ENCODE measurements around the gene ABCD1. TPM values are rescaled to one million over a fixed set of nuclear protein-coding genes. Genes with fewer than 3 reads are reported as not detected.
A peak's percentile ranks its signal among the peaks of the same experiment; 100 is the strongest.

The ABCD1 gene
- total RNA-seq, 1 experiment from 2014 or later = 9.1 TPM

- no peak overlapping the region for H3K4me3 Mint-ChIP-seq
- H3K27me3 Mint-ChIP-seq (ENCODE audit: low read depth) = no peaks in the 10 kb centered on the region; the same call in 1 of the 2 replicates
- peaks cover 11% of the 10 kb centered on the region for H3K36me3 Mint-ChIP-seq
- DNase-seq (ENCODE audit: low spot score) (no peak), ATAC-seq (no peak)
- H3K4me1 Mint-ChIP-seq = peaks cover 12% of the 10 kb centered on the region
- CTCF ChIA-PET = no interaction called here
- H3K27ac Mint-ChIP-seq = no peak overlapping the region
- H3K9me3 Mint-ChIP-seq = peaks cover 13% of the 10 kb centered on the region
- TF ChIP-seq CBFB (CRISPR knock-in tag; IDR thresholded peaks at IDR 0.05; ENCODE audit: low read depth) = no peak
- TF ChIP-seq ZMAT4 (CRISPR knock-in tag; IDR thresholded peaks at IDR 0.05) = no peak
- TF ChIP-seq ZNF317 (CRISPR knock-in tag; IDR thresholded peaks at IDR 0.05; ENCODE audit: borderline replicate concordance, low read depth) = no peak
- no peak for TF ChIP-seq SMAD3 (CRISPR knock-in tag; IDR thresholded peaks at IDR 0.05; ENCODE audit: borderline replicate concordance)
- TF ChIP-seq E2F1 (CRISPR knock-in tag; IDR thresholded peaks at IDR 0.05) = no peak
- no peak for TF ChIP-seq NFATC4 (CRISPR knock-in tag; IDR thresholded peaks at IDR 0.05)
- POLR2A ChIA-PET = no interaction called here
Observed at GRCh38 chrX:153732401-153732800, 7.7 kb downstream of the ABCD1 start.

GRCh38 chrX:153733651-153734240, 9.1 kb downstream of the ABCD1 start:
- POLR2A ChIA-PET = interaction anchor here (0.6 kb wide), 1 partner anchor 1614 kb away, joined by 3 read pairs; no protein-coding TSS in a partner anchor
- TF ChIP-seq PRDM15 (CRISPR knock-in tag; IDR thresholded peaks at IDR 0.05) (no peak), ZNF138 (CRISPR knock-in tag; conservative IDR thresholded peaks at IDR 0.05) (no peak), SMAD4 (CRISPR knock-in tag; IDR thresholded peaks at IDR 0.05) (no peak), GTF2I (CRISPR knock-in tag; conservative IDR thresholded peaks at IDR 0.05) (no peak), TP53 (CRISPR knock-in tag; IDR thresholded peaks at IDR 0.05) (no peak)
- Mint-ChIP-seq H3K4me3 (no peak overlapping the region), H3K36me3 (peaks cover 11% of the 10 kb centered on the region), H3K27me3 (ENCODE audit: low read depth) (no peaks in the 10 kb centered on the region; the same call in 1 of the 2 replicates), H3K27ac (no peak overlapping the region), H3K4me1 (peaks cover 7% of the 10 kb centered on the region), H3K9me3 (peaks cover 13% of the 10 kb centered on the region)
- no peak for ATAC-seq
- no peak for DNase-seq (ENCODE audit: low spot score)
- CTCF ChIA-PET = no interaction called here

GRCh38 chrX:153734871-153735270, 10.2 kb downstream of the ABCD1 start:
- Mint-ChIP-seq H3K9me3 (peaks cover 13% of the 10 kb centered on the region), H3K27ac (peak overlapping the region; percentile 3; the same call in 1 of the 2 replicates), H3K4me3 (no peak overlapping the region), H3K27me3 (ENCODE audit: low read depth) (no peaks in the 10 kb centered on the region; the same call in 1 of the 2 replicates), H3K4me1 (peaks cover 7% of the 10 kb centered on the region), H3K36me3 (peaks cover 11% of the 10 kb centered on the region)
- ChIA-PET POLR2A (no interaction called here), CTCF (no interaction called here)
- no peak for DNase-seq (ENCODE audit: low spot score)
- ATAC-seq = no peak
- TF ChIP-seq USF1 (CRISPR knock-in tag; IDR thresholded peaks at IDR 0.05) (no peak), FOXP1 (CRISPR knock-in tag; IDR thresholded peaks at IDR 0.05; ENCODE audit: borderline replicate concordance) (no peak), E2F4 (CRISPR knock-in tag; IDR thresholded peaks at IDR 0.05; ENCODE audit: borderline replicate concordance, low read depth) (no peak), FOXP4 (CRISPR knock-in tag; IDR thresholded peaks at IDR 0.05) (no peak), CBFB (CRISPR knock-in tag; IDR thresholded peaks at IDR 0.05; ENCODE audit: low read depth) (no peak), ZNF425 (CRISPR knock-in tag; conservative IDR thresholded peaks at IDR 0.05) (no peak), MLX (CRISPR knock-in tag; IDR thresholded peaks at IDR 0.05) (no peak), USF2 (CRISPR knock-in tag; IDR thresholded peaks at IDR 0.05) (no peak)
